ENCODE measurements around the gene PFAS.

Gene PFAS

DNA sequence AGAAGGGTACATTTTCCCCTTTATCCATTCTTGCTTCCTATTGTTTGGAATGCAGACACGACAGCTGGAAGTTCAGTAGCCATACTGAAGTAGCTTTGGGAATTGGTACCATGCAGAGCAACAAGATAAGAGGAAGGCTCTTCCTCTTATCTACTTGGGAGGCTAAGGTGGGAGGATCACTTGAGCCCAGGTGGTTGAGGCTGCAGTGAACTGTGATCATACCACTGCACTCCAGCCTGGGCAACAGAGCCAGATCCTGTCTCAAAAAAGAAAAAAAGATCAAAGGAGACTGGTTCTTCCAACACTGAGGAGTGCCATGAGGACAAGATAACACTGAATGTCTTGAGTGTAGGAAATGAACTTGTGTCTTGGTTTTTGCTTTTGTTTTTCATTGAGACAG, 23.3 kb downstream of the PFAS start:
- H3K4me3 ChIP-seq (ENCODE audit: low read depth, low read length): no peak overlapping the region
- no peak for DNase-seq (ENCODE audit: low read depth)
- TF ChIP-seq, protein P1, sequence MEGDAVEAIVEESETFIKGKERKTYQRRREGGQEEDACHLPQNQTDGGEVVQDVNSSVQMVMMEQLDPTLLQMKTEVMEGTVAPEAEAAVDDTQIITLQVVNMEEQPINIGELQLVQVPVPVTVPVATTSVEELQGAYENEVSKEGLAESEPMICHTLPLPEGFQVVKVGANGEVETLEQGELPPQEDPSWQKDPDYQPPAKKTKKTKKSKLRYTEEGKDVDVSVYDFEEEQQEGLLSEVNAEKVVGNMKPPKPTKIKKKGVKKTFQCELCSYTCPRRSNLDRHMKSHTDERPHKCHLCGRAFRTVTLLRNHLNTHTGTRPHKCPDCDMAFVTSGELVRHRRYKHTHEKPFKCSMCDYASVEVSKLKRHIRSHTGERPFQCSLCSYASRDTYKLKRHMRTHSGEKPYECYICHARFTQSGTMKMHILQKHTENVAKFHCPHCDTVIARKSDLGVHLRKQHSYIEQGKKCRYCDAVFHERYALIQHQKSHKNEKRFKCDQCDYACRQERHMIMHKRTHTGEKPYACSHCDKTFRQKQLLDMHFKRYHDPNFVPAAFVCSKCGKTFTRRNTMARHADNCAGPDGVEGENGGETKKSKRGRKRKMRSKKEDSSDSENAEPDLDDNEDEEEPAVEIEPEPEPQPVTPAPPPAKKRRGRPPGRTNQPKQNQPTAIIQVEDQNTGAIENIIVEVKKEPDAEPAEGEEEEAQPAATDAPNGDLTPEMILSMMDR (IDR thresholded peaks at IDR 0.05; ENCODE audit: control insufficient read depth, extremely low read depth, insufficient read depth): no peak

DNA sequence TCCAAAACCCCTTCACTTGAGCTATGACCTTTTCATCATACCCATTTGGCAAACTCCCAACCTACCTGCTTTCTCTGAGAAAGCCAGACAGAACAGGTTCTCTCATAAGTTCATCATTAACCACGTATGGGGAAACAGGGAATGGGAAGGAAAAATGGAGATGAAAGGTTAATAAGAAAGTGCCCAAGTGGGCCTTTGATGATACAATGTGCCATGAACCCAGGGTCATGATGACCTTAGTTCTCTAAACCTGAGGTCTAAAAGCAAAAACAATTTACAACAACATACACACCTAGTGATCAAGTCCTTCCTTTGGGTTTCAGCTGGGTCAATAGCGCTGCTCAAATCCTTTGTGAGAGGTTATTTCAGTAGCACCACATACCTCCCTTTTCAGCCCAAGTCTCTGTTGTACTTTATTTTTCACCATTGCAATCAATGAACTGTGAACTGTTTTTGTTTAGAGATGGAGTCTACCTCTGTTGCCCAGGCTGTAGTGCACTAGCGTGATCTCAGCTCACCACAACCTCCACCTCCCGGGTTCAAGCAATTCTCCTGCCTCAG, 24.9 kb downstream of the PFAS start:
- TF ChIP-seq, protein P1 (IDR thresholded peaks at IDR 0.05; ENCODE audit: control insufficient read depth, extremely low read depth, insufficient read depth): no peak
- no peak overlapping the region for H3K4me3 ChIP-seq (ENCODE audit: low read depth, low read length)
- no peak for DNase-seq (ENCODE audit: low read depth)

DNA sequence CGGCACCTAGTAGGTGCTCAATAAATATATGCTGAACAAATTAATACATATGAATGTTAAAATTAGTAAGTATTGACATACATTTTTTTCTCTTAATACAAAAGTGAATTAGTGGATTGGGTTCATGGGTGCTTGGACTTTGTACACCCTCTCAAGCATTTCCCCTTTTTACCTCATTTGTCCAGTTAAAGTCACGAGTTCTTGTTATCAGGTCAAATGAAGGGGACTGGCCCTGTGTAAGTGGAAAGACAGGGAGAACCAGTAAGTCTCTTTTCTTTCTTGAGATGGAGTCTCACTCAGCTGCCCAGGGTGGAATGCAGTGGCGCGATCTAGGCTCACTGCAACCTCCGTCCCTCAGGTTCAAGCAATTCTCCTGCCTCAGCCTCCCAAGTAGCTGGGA, 25.7 kb downstream of the PFAS start:
- DNase-seq (ENCODE audit: low read depth): no peak
- H3K4me3 ChIP-seq (ENCODE audit: low read depth, low read length): no peak overlapping the region
- TF ChIP-seq, protein P1 (IDR thresholded peaks at IDR 0.05; ENCODE audit: control insufficient read depth, extremely low read depth, insufficient read depth): no peak

DNA sequence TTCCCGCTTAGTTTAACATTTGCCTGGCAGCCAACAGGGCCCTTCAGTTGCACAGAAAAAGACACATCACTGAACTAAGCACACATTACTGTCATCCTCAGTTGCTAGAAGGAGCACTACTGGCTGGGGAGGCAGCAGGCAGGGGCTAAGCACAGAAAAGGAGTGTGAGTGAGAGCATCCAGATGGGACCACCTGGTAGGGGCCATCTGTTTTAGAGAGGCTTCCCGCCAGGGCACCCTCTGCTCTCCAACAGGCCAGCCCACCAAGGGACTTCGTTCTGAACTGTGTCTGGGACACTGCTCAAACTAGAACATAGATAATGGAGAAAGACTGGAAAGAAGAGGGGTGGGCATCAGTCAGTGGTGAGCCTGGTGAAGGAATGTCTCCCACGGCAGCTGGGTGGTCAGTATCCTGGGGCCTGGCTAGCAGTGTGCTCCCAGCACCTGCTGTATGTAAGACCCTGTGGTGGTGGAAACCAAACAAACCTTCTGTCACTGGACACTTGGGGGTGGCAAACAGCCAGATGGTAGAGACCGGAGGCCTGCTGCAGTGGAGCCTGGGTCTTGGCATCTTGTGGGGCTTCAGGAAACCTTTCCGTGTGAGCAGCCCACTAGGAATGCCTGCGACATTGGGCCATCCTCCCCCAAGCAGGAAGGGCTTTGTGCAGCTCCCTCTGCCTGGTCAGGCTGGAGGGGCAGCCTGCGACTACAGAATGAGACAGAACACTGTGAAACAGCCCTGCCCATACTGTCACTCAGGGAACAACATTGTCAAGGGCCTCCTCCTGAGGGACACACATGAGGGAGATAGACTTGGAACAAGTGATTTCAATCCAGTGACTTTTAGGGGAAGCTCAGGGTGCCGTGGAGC, 26.6 kb downstream of the PFAS start:
- DNase-seq (ENCODE audit: low read depth): no peak
- TF ChIP-seq, protein P1 (IDR thresholded peaks at IDR 0.05; ENCODE audit: control insufficient read depth, extremely low read depth, insufficient read depth): no peak
- H3K4me3 ChIP-seq (ENCODE audit: low read depth, low read length): no peak overlapping the region

DNA sequence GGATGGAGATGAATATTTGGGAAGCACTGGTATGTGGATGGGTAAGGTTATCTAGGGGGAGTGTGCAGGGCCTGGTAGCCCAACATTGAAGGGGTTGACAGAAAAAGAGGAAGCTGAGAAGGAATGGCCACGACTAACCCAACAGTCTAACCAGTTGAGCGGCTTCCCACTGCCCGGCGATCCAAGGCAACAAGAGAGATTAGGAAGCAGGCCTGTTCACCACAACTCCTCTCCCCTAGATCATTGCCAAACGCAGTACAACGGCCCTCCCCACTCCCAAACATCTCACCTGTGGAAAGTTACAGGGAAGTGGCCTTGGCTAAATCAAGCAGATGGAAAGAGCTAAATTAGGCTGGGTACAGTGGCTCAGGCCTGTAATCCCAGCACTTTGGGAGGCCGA, 28.2 kb downstream of the PFAS start:
- TF ChIP-seq, protein P1 (IDR thresholded peaks at IDR 0.05; ENCODE audit: control insufficient read depth, extremely low read depth, insufficient read depth): no peak
- no peak for DNase-seq (ENCODE audit: low read depth)
- H3K4me3 ChIP-seq (ENCODE audit: low read depth, low read length): no peak overlapping the region

DNA sequence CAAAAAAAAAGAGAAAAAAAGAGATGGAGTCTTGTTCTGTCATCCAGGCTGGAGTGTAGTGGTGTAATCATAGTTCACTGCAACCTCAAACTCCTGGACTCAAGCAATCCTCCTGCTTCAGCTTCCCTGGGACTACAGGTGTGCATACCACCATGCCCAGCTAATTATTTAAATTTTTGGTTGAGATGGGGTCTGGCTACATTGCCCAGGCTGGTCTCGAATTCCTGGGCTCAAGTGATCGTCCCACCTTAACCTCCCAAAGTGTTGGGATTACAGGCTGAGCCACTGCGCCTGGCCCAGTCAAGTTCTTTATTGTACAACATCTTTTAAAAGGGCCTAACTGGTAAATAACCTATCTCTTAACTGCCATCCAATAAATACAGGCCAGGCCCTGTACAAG, 33.3 kb downstream of the PFAS start:
- DNase-seq (ENCODE audit: low read depth): no peak
- no peak overlapping the region for H3K4me3 ChIP-seq (ENCODE audit: low read depth, low read length)
- TF ChIP-seq, protein P1 (IDR thresholded peaks at IDR 0.05; ENCODE audit: control insufficient read depth, extremely low read depth, insufficient read depth): no peak

All from LNCaP clone FGC (cell line).